Panc1 (cell line): ENCODE measurements around the gene HM13. TPM values are rescaled to one million over a fixed set of nuclear protein-coding genes. Genes with fewer than 3 reads are reported as not detected.
"Not testable (repeated sequence)": the region's sequence is repeated elsewhere in the genome, so short reads cannot be mapped to it uniquely, and the experiment has no call there.

ENCODE experiments used
- ATAC-seq: fragments of 200-7000 bp; cut with Tn5 transposase; 2 replicates; pipeline ENCODE4 v1.9.1; 2020; ENCODE audit warnings: mild to moderate bottlenecking, moderate library complexity
- BruUV-seq: library from RNA; stranded (reverse); fragments of 400-500 nt; replicated peaks from 2 replicates; lab custom pipeline; 2021; lab: Mats Ljungman, UMichigan
- CTCF ChIA-PET: fragments of 300-600 bp; sonication (Branson Sonifier 250); formaldehyde crosslinking; loops from one replicate; lab custom pipeline; 2022; ENCODE audit warnings: antibody characterized with exemption; lab: Charles Lee
- POLR2A ChIA-PET: fragments of 300-600 bp; sonication (Branson Sonifier 250); formaldehyde crosslinking; loops from one replicate; lab custom pipeline; 2022; ENCODE audit warnings: antibody characterized with exemption; lab: Charles Lee
- DNase-seq: peaks from one replicate; pipeline ENCODE4 v3.0.0-alpha.2; 2010; ENCODE audit warnings: low read depth, low spot score
- H3K27ac ChIP-seq: 2 replicates; pipeline ENCODE4 v1.5.1; 2011; ENCODE audit warnings: mild to moderate bottlenecking, low read length, inconsistent platforms
- H3K27me3 ChIP-seq: fragments of 200-500 bp; sonication (Bioruptor generic); 2 replicates; pipeline ENCODE4 v1.6.0; 2014; ENCODE audit warnings: low read length, inconsistent platforms; ENCODE audit not compliant: control insufficient read depth, insufficient read depth
- H3K36me3 ChIP-seq: fragments of 200-500 bp; sonication (Bioruptor generic); 2 replicates; pipeline ENCODE4 v1.5.1; 2014; ENCODE audit warnings: inconsistent platforms, mild to moderate bottlenecking, low read length, moderate library complexity; ENCODE audit not compliant: control insufficient read depth, insufficient read depth
- H3K4me1 ChIP-seq: 2 replicates; pipeline ENCODE4 v1.5.1; 2011; ENCODE audit warnings: inconsistent platforms, mild to moderate bottlenecking, low read length, moderate library complexity; ENCODE audit not compliant: control insufficient read depth, insufficient read depth
- H3K4me3 ChIP-seq, 2 experiments: 2 replicates each; pipeline ENCODE4 v1.5.1; 2011 to 2012; ENCODE audit warnings: low read depth in 2 of 2, low read length in 2 of 2, mild to moderate bottlenecking in 2 of 2, inconsistent platforms in 1 of 2, moderate library complexity in 1 of 2
- H3K9me3 ChIP-seq: fragments of 200-500 bp; sonication (Bioruptor generic); 2 replicates; pipeline ENCODE4 v1.5.1; 2014; ENCODE audit warnings: low read depth, mild to moderate bottlenecking, inconsistent platforms, low read length, moderate library complexity; ENCODE audit not compliant: control insufficient read depth, insufficient read depth
- CTCF ChIP-seq: fragments of 450-650 bp; IDR thresholded peaks from 2 replicates; pipeline ENCODE4 v1.5.1; 2017; ENCODE audit warnings: mild to moderate bottlenecking
- POLR2AphosphoS5 ChIP-seq: IDR thresholded peaks from 2 replicates; pipeline ENCODE4 v1.6.1; 2012; ENCODE audit warnings: mild to moderate bottlenecking, low read depth, low read length, moderate library complexity
- REST ChIP-seq, 2 experiments: IDR thresholded peaks; 2 replicates each; pipeline ENCODE4 v1.6.1; 2011 to 2012; ENCODE audit warnings: low read depth in 2 of 2, control low read depth in 1 of 2, low read length in 1 of 2, mild to moderate bottlenecking in 1 of 2, moderate library complexity in 1 of 2; ENCODE audit not compliant: insufficient read depth in 1 of 2
- SIN3A ChIP-seq: IDR thresholded peaks from 2 replicates; pipeline ENCODE4 v1.6.1; 2012; ENCODE audit warnings: low read depth, mild to moderate bottlenecking, low read length, moderate library complexity, borderline replicate concordance; ENCODE audit not compliant: insufficient read depth
- TCF7L2 ChIP-seq: IDR thresholded peaks from 2 replicates; pipeline ENCODE4 v1.6.1; 2011; ENCODE audit warnings: mild to moderate bottlenecking, low read depth, low read length, inconsistent platforms
- in situ Hi-C: cut with HindIII; loops from 2 replicates; pipeline ENCODE4 v1.10.0; 2016; ENCODE audit warnings: low sequenced_read_pairs, low pct_unique_long_range_greater_than_20kb
- intact Hi-C: fragments of 100-400 bp; cut with micrococcal nuclease; formaldehyde crosslinking; loops from one replicate; pipeline ENCODE4 v1.10.0; 2022; ENCODE audit not compliant: unreplicated experiment
- total RNA-seq: library from RNA; stranded (reverse); gene quantifications from one replicate; pipeline ENCODE4 v1.2.1, GENCODE V29; 2021; ENCODE audit not compliant: unreplicated experiment

HM13 gene
- total RNA-seq, 1 experiment from 2014 or later: 337 TPM

GRCh38 chr20:31578448-31579138 lies 64.4 kb downstream of the HM13 start:
- H3K27me3 ChIP-seq: no peaks in the 10 kb centered on the region
- H3K27ac ChIP-seq: no peak overlapping the region
- ChIA-PET POLR2A (interaction anchor here (2.3 kb wide), 1 partner anchor 27 kb away, joined by 14 read pairs; the partner anchor contains the start of gene ID1), CTCF (interaction anchor here (0.7 to 1.9 kb wide), 5 partner anchors 14 to 478 kb away, joined by 3 to 15 read pairs (median 7); partner anchors contain the start of gene ID1)
- DNase-seq: no peak
- peaks cover 10% of the 10 kb centered on the region for H3K4me1 ChIP-seq
- TF ChIP-seq REST (IDR thresholded peaks at IDR 0.05; ENCODE audit: insufficient read depth in 1 of 2, low read depth in 2 of 2, low read length in 1 of 2): no peak
- TF ChIP-seq SIN3A: no peak
- no peak for TF ChIP-seq CTCF
- no peak for TF ChIP-seq POLR2AphosphoS5
- no peak for TF ChIP-seq TCF7L2
- intact Hi-C loops (no loop called here), in situ Hi-C loops (no loop called here)
- no peaks in the 10 kb centered on the region for H3K36me3 ChIP-seq
- no peak overlapping the region for H3K4me3 ChIP-seq
- H3K9me3 ChIP-seq: no peaks in the 10 kb centered on the region
- no TSS peak for BruUV-seq
- no peak for ATAC-seq

GRCh38 chr20:31579245-31579644 lies 65.0 kb downstream of the HM13 start:
- intact Hi-C loops: no loop called here
- no peak overlapping the region for H3K4me3 ChIP-seq
- POLR2A ChIA-PET: interaction anchor here (0.6 to 2.3 kb wide), 4 partner anchors 13 to 170 kb away, joined by 3 to 14 read pairs (median 6); partner anchors contain the start of gene ID1
- TF ChIP-seq POLR2AphosphoS5 (no peak), REST (IDR thresholded peaks at IDR 0.05; ENCODE audit: insufficient read depth in 1 of 2, low read depth in 2 of 2, low read length in 1 of 2) (no peak), CTCF (no peak), SIN3A (no peak), TCF7L2 (no peak)
- ATAC-seq: no peak
- no peaks in the 10 kb centered on the region for H3K9me3 ChIP-seq
- CTCF ChIA-PET: interaction anchor here (1.4 to 1.9 kb wide), 2 partner anchors 14 to 26 kb away, joined by 5 to 8 read pairs; partner anchors contain the start of gene ID1
- no peak for DNase-seq
- H3K27me3 ChIP-seq: no peaks in the 10 kb centered on the region
- H3K36me3 ChIP-seq: no peaks in the 10 kb centered on the region
- in situ Hi-C loops: no loop called here
- H3K27ac ChIP-seq: no peak overlapping the region; the same call in 1 of the 2 replicates
- BruUV-seq: no TSS peak
- H3K4me1 ChIP-seq: peaks cover 8% of the 10 kb centered on the region

- DNase-seq, H3K4me3 ChIP-seq, H3K9me3 ChIP-seq, BruUV-seq, H3K4me1 ChIP-seq, CTCF ChIA-PET, intact Hi-C loops, ATAC-seq, H3K36me3 ChIP-seq, H3K27me3 ChIP-seq, H3K27ac ChIP-seq, in situ Hi-C loops: not testable (repeated sequence)
- POLR2A ChIA-PET: interaction anchor here (0.6 to 0.7 kb wide), 4 partner anchors 10 to 170 kb away, joined by 3 to 12 read pairs (median 6); no protein-coding TSS in a partner anchor
Measured at GRCh38 chr20:31579941-31580651, 65.9 kb downstream of the HM13 start.
